A673 (cell line): ENCODE data around the gene EXOC4.

Source experiments
- CTCF ChIP-seq: fragments of 300-800, 200-600 bp; sonication (generic); conservative IDR thresholded peaks from 2 replicates; pipeline ENCODE4 v1.5.1; 2017; ENCODE audit warnings: low read depth, mild to moderate bottlenecking, antibody characterized with exemption, low read length, moderate library complexity, mixed read lengths
- EZH2 ChIP-seq: fragments of 200-600 bp; sonication (generic); IDR thresholded peaks from 2 replicates; pipeline ENCODE4 v1.6.1; 2017; ENCODE audit warnings: borderline replicate concordance, low read depth, mild to moderate bottlenecking, mixed read lengths, antibody characterized with exemption, low read length; ENCODE audit not compliant: poor library complexity, severe bottlenecking

GRCh38 chr7:133869556-133869955, 616.7 kb downstream of the EXOC4 start:
- no peak for TF ChIP-seq CTCF
- TF ChIP-seq EZH2, result no peak
